ENCODE results near the gene FRMPD2.
A peak's percentile ranks its signal among the peaks of the same experiment; 100 is the strongest.
"Not testable (repeated sequence)": the region's sequence is repeated elsewhere in the genome, so short reads cannot be mapped to it uniquely, and the experiment has no call there.

FRMPD2 gene

DNA sequence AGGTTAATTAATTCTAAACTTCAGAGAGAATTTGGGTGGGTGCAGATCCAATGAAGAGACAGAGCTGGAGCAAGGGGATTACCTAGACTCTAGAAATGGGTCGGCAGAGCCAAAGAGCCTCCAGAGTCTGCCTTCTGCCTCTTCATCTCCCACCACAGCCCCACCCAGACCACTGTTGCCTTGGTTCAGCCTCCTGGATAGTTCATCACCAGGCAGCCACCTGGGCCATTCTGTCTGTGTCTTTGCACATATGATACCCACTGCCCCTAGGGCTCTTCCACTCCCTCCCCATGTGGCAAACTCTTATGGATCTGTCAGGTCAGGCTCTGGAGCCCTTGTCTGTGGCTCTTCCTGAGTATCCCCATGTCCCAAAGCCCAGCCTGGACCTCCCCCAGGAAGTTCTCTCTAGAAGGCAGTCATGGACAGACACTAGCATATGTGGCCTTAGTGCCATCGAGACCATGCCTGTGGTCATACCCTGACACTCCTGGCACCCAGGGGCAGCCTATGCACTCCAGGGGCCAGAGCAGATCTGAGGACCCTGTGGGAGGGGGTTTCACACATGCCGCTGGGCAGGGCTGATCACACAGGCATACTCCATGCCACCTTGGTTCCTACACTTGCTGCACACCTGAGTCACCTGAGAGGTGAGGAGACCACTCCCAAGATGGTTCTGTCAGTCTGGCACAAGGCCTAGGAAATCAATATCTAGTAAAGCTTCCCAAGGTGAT lies 41.6 kb downstream of the FRMPD2 start:
- no peak for DNase-seq

DNA sequence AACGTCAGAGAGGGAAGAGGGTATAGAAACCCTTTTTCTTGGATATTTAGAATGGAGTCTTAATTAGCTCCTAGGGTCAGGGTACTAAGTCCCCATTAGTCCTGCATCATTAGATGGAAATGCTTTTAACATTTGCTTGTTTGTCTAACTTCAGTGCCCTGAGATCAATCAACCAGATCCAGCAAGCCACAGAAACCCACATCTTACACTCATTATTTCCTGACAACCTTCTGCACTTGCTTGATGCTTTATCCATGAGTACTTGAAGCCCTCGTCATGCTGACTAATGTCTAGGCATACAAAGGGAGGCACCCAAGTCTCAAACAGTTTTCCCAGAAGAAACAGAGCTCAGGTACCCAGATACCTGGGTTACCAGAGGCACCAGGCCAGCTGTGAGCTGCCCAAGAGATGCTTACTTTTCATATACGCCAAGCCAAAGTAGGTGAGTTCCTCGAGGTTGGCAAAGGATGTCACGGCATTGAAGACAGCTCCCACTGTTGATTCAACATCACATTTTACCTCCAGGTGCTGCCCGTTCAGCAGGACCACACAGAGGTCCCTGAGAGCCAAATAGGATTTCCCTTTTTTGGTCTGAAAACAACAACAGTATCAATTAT lies 42.7 kb downstream of the FRMPD2 start:
- no peak for DNase-seq

DNA sequence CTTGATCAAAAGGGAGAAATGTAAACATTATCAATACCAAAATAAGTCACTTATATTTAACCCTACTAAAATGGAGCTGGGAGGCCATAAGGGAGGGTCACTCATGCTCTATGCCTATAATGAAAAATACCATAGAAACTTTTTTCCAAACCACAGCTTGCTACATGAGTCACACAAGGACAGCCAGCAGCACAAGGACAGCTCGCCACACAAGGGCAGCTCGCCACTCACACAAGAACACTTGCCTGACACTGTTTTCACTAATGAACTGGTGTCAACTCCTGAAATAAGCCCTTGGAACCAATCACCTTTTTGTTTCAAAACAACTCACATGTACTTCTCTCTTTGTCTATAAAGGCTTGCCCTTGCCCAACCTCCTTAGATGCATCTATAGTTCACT lies 43.3 kb downstream of the FRMPD2 start:
- no peak for DNase-seq

DNA sequence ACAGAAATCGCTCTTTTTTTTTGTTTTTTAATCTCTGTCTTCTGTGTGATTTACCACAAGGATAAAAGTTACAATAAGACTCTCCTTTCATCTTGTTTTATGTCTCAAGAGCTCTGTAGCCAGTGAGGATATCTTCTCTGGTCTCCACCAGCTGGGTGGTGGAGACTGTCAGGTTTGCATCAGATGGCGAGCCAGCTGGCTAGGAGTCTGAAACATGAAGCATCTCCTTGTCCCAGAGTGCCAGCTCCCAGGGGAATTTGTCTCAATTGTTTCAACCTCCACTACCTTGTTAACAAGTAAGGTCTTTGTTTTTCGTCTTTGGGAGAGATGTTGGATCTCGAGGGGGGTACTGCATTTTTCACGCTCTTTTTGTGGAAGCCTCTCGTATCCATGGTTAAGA lies 47.3 kb downstream of the FRMPD2 start:
- peak; percentile 3 for DNase-seq

DNA sequence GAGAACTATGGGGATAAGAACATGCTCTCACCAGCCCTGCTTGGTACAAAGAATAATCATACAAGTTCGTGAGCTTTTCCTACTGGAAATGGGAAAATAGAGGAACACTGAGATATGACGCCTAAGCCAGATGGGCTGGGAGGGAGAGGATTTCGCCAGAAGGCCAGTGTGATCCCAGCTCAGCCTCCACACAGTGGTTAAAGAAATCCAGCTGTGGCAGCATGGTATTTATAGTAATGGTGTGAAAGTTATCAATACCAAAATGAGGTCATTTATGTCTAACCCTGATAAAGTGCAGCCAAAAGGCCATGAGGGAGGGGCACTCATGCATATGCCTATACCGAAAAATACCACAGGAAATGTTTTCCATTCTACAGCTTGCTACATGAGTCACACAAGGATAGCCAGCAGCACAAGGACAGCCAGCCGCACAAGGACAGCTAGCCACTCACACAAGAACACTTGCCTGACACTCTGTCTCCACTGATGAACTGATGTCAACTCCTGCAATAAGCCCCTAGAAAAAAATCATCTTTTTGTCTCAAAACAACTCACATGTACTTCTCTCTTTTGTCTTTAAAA lies 49.4 kb downstream of the FRMPD2 start:
- no peak for DNase-seq

DNA sequence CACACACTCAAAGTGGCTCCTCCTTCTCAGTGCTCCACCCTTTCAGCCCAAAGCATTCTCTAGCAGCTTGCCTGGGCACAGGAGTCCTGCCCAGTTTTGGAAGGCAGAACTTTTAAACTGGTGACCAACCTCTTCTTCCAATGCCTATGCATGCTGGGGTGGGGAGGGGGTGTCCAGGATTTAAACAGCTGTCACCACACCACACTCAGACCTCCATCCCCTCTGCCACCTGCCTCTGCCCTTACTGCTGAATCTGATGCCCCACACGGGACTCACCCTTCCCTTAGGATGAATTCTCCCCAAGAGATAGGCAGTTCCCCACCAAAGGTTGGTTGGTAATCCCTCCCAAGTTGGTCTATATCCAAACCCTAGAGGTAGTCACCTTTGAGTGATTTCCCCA lies 50.2 kb downstream of the FRMPD2 start:
- DNase-seq, result no peak

DNA sequence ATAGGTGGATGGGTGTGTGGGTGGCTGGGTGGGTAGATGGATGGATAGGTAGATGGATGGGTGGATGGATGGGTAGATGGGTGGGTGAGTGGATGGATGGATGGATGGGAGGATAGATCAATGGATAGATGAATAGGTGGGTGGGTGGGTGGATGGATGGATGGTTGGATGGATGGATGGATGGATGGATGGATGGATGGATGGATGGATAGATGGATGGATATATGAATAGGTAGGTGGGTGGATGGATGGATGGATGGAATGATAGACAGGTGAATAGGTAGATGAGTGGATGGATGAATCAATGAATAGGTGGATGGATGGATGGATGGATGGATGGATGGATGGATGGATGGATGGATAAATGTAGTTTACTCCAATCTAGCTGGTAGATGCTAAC lies 52.7 kb downstream of the FRMPD2 start:
- no peak for DNase-seq

DNA sequence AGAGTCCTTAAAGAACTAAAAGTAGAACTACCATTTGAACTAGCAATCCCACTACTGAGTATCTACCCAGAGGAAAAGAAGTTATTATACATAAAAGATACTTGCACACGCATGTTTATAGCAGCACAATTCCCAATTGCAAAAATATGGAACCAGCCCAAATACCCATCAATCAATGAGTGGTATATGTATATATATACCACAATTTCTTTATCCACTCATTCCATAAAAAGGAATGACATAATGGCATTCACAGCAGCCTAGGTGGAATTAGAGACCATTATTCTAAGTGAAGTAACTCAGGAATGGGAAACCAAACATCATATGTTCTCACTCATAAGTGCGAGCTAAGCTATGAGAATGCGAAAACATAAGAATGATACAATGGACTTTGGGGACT lies 53.5 kb downstream of the FRMPD2 start:
- not testable (repeated sequence) for DNase-seq

DNA sequence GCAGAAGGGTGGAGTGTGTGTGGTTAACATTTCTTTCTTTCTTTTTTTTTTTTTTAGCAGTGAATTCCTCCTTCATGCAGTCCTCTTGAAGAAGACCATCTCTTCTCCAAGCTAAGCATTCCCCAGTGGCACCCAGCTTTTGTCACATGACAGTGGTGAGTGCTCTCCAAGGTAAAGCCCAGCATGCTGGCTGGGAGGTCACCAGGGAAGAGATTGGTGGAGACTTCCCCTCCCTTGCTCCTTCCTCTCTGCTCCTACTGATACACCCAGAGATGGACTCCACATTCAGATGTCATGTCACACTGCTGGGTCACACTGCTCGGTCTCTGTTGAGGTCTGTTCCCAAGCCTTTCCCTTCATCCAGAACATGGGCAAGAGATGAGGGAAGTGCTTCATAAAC lies 55.3 kb downstream of the FRMPD2 start:
- DNase-seq, result no peak

DNA sequence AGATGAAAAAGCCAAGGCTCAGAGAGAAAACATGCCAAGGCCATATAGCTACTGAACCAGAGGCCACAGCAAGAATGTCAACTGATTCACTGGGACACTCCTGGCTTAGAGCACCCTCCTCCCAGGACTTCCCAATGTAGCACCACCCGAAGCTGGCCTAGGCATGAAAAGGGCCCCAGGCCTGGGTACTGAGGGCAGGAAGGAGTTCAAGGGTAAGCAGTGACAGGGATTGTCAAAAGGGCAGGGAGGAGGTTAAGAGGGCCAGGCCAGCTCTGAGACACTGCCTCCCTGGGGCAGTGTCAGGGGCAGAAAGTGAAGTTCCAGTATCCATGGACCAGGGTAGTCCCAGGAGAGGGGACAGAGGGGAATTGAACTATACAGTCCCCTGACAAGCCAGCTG lies 57.8 kb downstream of the FRMPD2 start:
- DNase-seq, result no peak

DNA sequence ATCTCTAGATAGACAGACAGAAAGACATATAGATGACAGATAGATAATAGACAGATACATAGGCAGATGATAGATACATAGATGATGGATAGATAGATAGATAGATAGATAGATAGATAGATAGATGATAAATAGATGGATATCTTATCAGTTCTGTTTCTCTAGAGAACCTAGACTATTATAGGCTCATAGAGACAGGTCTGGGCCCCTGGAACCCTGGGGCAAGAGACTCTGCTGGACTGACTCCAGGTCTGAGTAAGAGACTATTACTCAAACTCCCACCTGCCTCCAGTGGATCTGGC lies 58.3 kb downstream of the FRMPD2 start:
- DNase-seq, result no peak

DNA sequence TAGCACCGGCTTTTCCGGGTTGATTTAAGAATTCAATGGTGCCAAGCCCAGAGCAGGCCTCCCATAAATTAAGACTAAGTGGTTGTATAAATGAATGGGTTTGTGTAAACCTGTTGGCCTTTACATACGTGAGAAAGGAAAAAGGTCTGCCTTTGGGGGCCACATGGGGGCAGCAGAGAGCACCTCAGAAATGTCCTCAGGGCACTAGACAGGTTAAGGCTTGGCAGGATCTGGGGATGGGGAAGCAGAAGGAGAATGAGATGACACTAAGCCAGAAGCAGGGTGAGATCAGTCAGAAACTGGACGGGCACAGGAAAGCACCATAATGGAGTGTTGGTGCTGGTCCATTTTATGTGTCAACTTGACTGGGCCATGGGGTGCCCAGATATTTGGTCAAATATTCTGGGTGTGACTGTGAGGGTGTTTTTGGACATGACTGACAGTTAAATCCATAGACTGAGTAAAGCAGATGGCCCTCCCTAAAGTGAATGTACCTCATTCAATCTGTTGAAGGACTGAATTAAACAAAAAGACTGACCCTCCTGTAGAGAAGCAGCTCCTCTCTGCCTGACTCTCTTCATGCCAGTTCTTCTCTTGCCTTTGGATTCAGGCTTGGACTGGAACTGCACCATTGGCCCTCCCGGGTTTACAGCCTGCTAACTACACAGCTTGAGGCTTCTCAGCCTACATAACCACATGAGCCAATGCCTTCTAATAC lies 58.9 kb downstream of the FRMPD2 start:
- peak; percentile 72 for DNase-seq

DNA sequence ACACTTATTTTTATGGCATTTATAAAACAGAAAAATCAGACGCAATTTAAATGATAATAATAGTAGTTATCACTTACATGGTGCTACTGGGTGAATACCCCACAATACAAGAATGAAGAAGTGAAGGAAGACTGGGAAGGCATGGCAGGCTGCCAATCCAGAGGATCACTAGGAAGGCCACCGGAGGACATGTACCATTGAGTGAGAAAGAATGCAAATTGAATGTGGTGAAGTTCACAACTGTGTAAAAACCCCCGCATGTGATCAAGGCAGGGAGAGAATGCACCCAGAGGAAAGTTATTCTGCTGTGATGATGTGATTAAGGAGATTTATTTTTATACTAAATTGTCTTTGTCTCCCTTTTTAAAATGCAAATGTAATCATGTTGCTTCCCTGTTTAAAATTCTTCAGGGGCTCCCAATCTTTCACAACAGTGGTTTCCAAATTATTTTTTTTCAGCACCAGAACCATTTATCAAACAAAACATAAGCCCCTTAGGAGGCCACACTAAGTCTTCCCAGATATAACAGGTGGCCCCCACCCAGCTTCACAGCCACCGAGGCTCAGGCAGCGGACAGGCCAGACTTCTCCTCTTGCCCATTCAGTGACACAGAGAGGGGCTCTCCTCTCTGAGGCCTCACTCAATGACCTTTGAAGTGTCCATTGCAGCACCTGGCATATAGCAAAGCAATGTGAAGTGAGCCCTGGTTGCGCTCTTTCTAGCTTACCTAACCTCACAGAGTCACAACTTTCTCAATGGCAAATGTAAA lies 59.6 kb downstream of the FRMPD2 start:
- DNase-seq, result no peak

DNA sequence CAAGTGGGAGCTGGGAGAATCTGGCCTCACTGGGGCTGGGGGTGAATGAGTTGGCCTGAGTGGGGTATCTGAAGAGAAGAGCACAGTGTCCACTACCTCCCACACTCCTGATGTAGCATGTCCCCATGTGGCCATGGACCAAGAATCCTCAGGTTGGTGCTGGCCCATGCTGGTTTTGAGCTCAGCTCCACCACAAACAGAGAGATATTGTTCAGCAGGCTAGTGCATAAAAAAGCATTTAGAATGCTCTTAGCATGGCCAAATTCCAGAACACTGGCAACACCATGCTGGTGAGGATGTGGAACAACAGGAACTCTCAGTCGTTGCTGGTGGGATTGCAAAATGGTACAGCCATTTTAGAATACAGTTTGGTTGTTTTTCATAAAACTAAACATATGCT lies 61.4 kb downstream of the FRMPD2 start:
- peak; percentile 16 for DNase-seq

DNA sequence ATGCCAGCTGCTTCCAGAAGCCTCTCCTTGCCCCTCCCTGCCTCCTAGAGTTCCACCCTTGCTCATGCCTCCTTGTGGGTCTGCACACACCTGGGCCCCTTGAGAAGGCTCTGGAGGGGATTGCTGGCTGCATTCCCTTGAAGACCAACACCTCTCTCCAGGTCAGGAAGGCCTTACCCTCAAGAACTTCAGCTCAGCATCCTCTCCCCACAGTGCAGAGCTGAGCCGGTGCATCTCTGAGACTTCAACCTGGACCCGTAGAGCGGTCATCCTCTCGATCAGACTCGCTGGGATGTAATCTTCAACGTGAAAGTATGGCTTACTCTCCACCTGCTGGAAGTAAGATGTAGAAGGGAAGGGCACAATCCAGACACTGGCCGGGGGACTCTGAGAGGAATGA lies 62.7 kb downstream of the FRMPD2 start:
- DNase-seq, result no peak

DNA sequence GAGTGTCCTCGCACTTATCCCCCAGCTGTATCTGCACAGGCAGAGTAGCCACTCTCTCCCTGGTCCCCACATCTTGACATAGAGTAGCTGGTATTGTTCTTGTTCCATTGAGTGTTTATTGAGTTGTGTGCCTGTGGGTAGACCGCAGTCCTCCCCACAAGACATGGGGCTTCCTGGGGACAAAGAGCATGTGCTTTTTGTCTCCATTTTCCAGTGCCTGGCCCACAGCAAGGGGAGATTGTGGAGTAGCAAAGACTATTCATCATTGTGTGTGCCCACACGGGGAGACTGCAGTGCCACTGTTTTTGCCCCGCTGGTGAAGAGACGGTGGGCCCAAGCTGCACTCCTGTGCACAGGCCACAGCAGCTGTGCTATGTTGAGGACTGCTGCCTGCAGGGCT lies 63.5 kb downstream of the FRMPD2 start:
- DNase-seq, result no peak

DNA sequence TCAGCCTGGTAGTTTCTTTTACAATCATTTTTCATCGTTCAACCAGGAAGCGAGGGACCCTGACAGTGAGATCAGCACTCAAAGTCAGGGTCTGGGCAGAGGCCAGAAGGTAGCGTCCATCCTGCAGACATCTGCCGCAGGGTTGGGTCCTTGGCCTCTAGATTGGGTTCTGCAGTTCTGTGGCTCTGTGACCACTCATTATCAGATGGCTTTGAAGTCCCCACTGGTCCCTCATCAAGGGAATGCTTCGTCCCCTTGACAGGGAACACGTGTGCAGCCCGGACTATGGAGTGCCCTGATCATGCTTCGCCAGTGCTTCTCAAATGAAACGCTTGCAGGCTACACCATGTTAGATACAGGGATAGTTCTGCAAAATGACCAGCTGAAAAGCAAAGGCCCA lies 64.1 kb downstream of the FRMPD2 start:
- no peak for DNase-seq

DNA sequence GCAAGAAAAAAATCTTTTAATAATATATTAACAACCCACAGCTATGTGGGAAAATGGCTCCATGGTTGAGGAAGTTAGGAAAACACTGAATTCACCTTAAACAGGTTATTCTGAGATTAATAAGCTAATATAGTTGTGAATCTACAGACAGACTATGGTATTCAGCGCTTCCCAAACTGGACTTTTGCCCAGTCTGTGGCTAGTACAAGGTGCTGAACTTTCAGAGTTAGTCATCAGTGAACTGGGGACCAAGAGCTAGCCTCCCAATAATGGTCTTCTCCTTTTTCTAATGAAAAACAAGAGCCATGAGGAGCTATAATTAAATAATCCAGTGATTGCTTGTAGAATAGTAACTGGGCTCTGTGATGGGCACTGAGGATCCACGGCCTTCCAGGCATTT lies 65.3 kb downstream of the FRMPD2 start:
- DNase-seq, result no peak

DNA sequence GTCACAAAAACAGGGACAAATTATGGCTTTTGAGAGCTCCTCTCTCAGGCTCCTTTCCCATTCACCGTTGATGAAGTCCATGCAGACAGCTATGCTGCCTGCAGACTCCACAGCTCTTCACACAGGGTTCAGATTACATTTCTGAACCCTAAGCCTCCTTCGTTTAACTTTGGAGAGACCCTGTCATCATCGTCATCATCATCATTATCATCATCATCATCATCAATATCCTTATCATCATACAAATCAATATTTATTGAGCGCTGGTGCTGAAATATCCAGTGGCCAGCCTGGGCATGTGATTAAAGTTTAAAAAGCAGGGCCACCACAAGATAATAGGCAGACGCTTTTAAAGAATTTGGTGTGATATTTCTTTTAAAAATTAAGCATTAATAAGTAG lies 66.6 kb downstream of the FRMPD2 start:
- no peak for DNase-seq

DNA sequence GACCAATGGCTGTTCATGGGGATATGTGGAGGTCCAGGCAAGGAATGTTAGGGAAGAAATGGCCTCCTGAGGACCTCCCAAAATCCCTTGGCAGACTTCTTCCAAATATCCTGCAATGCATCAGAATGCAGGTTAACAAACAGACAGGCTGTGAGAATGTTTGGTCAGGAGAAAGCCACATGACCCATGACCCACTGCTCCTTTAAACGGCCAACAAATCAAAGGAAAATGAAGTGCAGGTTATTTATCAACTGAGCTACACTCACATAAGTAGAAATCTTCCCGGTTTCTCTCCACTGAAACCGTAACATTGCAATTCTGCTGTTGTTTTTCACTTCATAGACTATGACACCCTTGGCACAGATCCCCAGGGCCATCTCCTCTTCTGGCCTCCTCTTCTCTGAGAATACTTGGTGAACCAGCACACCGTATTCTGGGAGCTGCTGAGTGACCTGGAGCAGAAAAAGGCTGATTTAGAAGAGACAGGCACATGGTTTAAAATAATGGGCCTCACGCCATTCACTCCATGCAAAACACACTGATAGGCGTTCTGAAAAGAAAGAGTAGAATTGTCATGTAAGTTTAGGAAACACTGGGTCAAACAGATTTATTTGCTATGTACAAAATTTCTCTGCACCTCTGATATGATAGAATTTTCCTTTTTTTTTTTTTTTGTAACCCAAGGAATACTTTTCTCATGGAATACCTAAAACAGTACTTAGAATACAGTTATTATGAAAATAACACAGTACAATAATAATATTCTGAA lies 67.8 kb downstream of the FRMPD2 start:
- no peak for DNase-seq

DNA sequence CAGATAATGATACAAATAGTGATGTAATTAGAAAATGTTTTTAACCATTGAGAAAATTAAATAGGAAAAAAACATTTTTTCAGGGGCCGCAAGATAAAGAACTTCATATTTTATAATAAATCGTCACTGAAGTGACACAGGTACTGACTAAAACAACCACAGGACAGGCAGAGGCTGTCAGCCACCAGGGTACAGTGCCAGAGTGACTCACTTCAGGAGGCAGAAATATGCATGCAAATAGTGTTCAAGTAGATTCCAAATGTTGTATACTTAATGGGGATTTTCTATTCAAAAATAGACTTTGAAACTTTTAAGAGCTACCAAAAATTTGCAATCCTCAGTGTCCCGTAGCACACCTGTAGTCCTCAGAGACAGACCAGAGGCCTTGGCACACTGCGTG lies 68.6 kb downstream of the FRMPD2 start:
- DNase-seq, result no peak

DNA sequence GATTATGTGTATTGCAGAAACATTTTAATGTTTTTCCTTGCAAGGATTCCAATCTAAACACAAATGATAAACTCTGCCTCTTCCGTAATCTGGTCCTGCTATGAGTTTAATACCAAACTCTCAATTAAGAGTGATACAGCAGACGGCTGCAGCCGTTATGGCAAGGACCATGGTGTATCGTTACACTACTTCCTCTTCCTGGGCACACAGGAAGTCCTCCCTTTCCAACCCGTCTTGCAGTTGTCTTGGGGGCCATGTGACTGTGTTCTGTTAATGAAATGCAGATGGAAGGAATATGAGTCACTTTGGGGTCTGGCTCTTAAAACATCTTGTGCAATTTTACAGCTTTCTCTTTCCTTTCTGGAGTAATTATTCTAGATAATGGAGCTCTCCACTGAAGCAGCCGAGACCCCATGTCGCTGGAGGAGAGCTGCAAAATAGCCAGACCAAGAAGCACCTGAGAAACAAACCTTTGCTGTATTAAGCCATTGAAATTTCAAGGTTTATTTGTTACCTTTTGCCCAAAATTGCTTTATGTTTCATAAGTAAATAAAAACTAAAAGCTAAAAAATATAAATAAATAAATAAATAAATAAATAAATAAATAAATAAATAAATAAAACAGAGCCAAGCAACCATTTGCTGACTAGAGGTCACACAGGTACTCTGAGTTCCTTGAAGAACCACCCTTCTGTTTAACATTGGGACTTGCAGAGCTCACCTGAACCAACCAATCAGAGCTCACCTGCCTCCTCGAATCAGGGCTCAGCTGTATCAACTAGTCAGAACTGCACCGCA lies 74.7 kb downstream of the FRMPD2 start:
- peak; percentile 6 for DNase-seq

All from NCI-H69 (cell line).